Activated CD4-positive, alpha-beta T cell treated with anti-CD3 and anti-CD28 coated beads for 1 hour (primary cell): Measurements from ENCODE around the gene ADGRB3.

Experiments used
- DNase-seq: peaks from one replicate; pipeline ENCODE4 v3.0.0-alpha.2; 2020

ADGRB3 gene

GRCh38 chr6:68634726-68635411 lies at the start of gene ADGRB3:
ADGRB3 (plus strand) TSS chr6:68635282; CDS start chr6:68638676, 3,394 bp downstream.
- DNase-seq, result no peak

GRCh38 chr6:68593558-68593957 lies 41.5 kb upstream of the ADGRB3 start:
- no peak for DNase-seq

GRCh38 chr6:68597642-68598041 lies 37.4 kb upstream of the ADGRB3 start:
- no peak for DNase-seq

- no peak for DNase-seq
Observed at GRCh38 chr6:68615938-68616337, 19.1 kb upstream of the ADGRB3 start.

GRCh38 chr6:68625998-68626397 lies 9.1 kb upstream of the ADGRB3 start:
- no peak for DNase-seq

GRCh38 chr6:68628161-68628560 lies 6.9 kb upstream of the ADGRB3 start:
- DNase-seq, result no peak

- DNase-seq, result no peak
Observed at GRCh38 chr6:68632734-68633133, 2.3 kb upstream of the ADGRB3 start.

- DNase-seq, result no peak
Observed at GRCh38 chr6:68633281-68633971, 1.7 kb upstream of the ADGRB3 start.

GRCh38 chr6:68633972-68634725 lies 933 bp upstream of the ADGRB3 start:
- DNase-seq, result no peak

- no peak for DNase-seq
Observed at GRCh38 chr6:68635412-68635705, 277 bp downstream of the ADGRB3 start.

GRCh38 chr6:68635706-68636513 lies 828 bp downstream of the ADGRB3 start:
- no peak for DNase-seq

GRCh38 chr6:68636666-68637065 lies 1.6 kb downstream of the ADGRB3 start:
- no peak for DNase-seq

GRCh38 chr6:68637071-68637470 lies 2.0 kb downstream of the ADGRB3 start:
- DNase-seq, result no peak

- DNase-seq, result no peak
Observed at GRCh38 chr6:68637782-68638181, 2.7 kb downstream of the ADGRB3 start.

- no peak for DNase-seq
Observed at GRCh38 chr6:68638230-68638900, 3.3 kb downstream of the ADGRB3 start.

GRCh38 chr6:68639211-68639610 lies 4.1 kb downstream of the ADGRB3 start:
- DNase-seq, result no peak

- no peak for DNase-seq
Observed at GRCh38 chr6:68639826-68640490, 4.9 kb downstream of the ADGRB3 start.

- DNase-seq, result no peak
Observed at GRCh38 chr6:68640491-68640835, 5.4 kb downstream of the ADGRB3 start.

GRCh38 chr6:68641172-68641571 lies 6.1 kb downstream of the ADGRB3 start:
- no peak for DNase-seq

- DNase-seq, result no peak
Observed at GRCh38 chr6:68642081-68642480, 7.0 kb downstream of the ADGRB3 start.

GRCh38 chr6:68642977-68643376 lies 7.9 kb downstream of the ADGRB3 start:
- no peak for DNase-seq

- DNase-seq, result no peak
Observed at GRCh38 chr6:68649669-68650068, 14.6 kb downstream of the ADGRB3 start.
